ENCODE measurements around the gene OR8B8.

GRCh38 chr11:124479561-124479960 is 34.1 kb upstream of the OR8B8 start:
- no peak for TF ChIP-seq CTCF (conservative IDR thresholded peaks at IDR 0.05; ENCODE audit: low read length)
- no peak for TF ChIP-seq EZH2phosphoT487 (IDR thresholded peaks at IDR 0.05; ENCODE audit: borderline replicate concordance, low read depth, low read length)

Data from OCI-LY7 (cell line).